Activated CD8-positive, alpha-beta T cell treated with anti-CD3 and anti-CD28 coated beads for 36 hours (primary cell): ENCODE measurements around the gene ACER3. TPM values are rescaled to one million over a fixed set of nuclear protein-coding genes. Genes with fewer than 3 reads are reported as not detected.

Source experiments
- ATAC-seq: fragments of 200-7000 bp; cut with Tn5 transposase; one replicate; pipeline ENCODE4 v1.10.0; 2021; ENCODE audit warnings: mild to moderate bottlenecking, moderate library complexity
- CTCF ChIA-PET: fragments of 350-600 bp; sonication (Branson Sonifier 250); formaldehyde crosslinking; loops from one replicate; lab custom pipeline; 2021; ENCODE audit warnings: antibody characterized with exemption; lab: Charles Lee
- POLR2A ChIA-PET: fragments of 350-600 bp; sonication (Branson Sonifier 250); formaldehyde crosslinking; loops from one replicate; lab custom pipeline; 2021; ENCODE audit warnings: antibody characterized with exemption; lab: Charles Lee
- DNase-seq: peaks from one replicate; pipeline ENCODE4 v3.0.0-alpha.2; 2020
- H3K27ac Mint-ChIP-seq: one replicate; pipeline ENCODE4 v1.8.0; 2021; ENCODE audit warnings: mild to moderate bottlenecking, mixed read lengths
- H3K27me3 Mint-ChIP-seq: one replicate; pipeline ENCODE4 v1.8.0; 2021; ENCODE audit warnings: mixed read lengths
- H3K36me3 Mint-ChIP-seq: one replicate; pipeline ENCODE4 v1.8.0; 2021; ENCODE audit warnings: low read depth, mixed read lengths
- H3K4me1 Mint-ChIP-seq: one replicate; pipeline ENCODE4 v1.8.0; 2021; ENCODE audit warnings: low read depth, mixed read lengths
- H3K4me3 Mint-ChIP-seq: one replicate; pipeline ENCODE4 v1.8.0; 2021; ENCODE audit warnings: mild to moderate bottlenecking, moderate library complexity, mixed read lengths
- H3K9me3 Mint-ChIP-seq: one replicate; pipeline ENCODE4 v1.8.0; 2021; ENCODE audit warnings: mixed read lengths
- intact Hi-C: fragments of 100-400 bp; cut with micrococcal nuclease; formaldehyde crosslinking; loops from one replicate; pipeline ENCODE4 v1.10.0; 2022
- total RNA-seq, 2 experiments: library from RNA; stranded (reverse); gene quantifications; one replicate each; pipeline ENCODE4 v1.2.3, GENCODE V29; 2021
- TF ChIP-seq, protein P1 (sequence below): fragments of 200-600 bp; IDR thresholded peaks from one replicate; pipeline ENCODE4 v1.8.0; 2022; ENCODE audit warnings: antibody characterized with exemption, mild to moderate bottlenecking

The ACER3 gene
- total RNA-seq, 2 experiments from 2014 or later: 10.0 to 10.2 TPM

GRCh38 chr11:76927160-76927559, 66.4 kb downstream of the ACER3 start:
- TF ChIP-seq, protein P1, sequence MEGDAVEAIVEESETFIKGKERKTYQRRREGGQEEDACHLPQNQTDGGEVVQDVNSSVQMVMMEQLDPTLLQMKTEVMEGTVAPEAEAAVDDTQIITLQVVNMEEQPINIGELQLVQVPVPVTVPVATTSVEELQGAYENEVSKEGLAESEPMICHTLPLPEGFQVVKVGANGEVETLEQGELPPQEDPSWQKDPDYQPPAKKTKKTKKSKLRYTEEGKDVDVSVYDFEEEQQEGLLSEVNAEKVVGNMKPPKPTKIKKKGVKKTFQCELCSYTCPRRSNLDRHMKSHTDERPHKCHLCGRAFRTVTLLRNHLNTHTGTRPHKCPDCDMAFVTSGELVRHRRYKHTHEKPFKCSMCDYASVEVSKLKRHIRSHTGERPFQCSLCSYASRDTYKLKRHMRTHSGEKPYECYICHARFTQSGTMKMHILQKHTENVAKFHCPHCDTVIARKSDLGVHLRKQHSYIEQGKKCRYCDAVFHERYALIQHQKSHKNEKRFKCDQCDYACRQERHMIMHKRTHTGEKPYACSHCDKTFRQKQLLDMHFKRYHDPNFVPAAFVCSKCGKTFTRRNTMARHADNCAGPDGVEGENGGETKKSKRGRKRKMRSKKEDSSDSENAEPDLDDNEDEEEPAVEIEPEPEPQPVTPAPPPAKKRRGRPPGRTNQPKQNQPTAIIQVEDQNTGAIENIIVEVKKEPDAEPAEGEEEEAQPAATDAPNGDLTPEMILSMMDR: no peak
- H3K27me3 Mint-ChIP-seq: no peaks in the 10 kb centered on the region
- POLR2A ChIA-PET: no interaction called here
- no peak overlapping the region for H3K27ac Mint-ChIP-seq
- H3K4me1 Mint-ChIP-seq: no peaks in the 10 kb centered on the region
- DNase-seq (no peak), ATAC-seq (no peak)
- CTCF ChIA-PET: no interaction called here
- no peak overlapping the region for H3K4me3 Mint-ChIP-seq
- H3K9me3 Mint-ChIP-seq: no peaks in the 10 kb centered on the region
- peaks cover 10% of the 10 kb centered on the region for H3K36me3 Mint-ChIP-seq
- intact Hi-C loops: no loop called here

DNA sequence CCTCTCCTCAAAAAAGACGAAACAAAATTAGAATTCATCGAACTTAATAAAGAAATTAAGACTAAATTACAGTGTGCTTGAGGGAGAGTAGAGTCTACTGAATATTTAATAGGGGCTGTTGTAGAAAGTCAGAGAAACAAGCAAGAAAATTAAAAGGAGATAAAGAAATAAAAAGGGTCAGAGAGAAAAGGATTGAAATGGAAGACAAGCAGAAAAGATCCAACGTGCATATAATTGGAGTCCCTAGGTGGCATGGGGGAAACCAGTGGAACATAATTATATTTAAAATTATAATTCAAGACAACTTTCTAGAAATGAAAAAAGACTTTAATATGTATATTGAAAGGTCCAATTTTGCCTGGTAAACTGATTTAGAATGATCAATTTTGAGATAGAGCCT, 74.3 kb downstream of the ACER3 start:
- H3K4me3 Mint-ChIP-seq: no peak overlapping the region
- no peak overlapping the region for H3K27ac Mint-ChIP-seq
- no peaks in the 10 kb centered on the region for H3K4me1 Mint-ChIP-seq
- no peaks in the 10 kb centered on the region for H3K27me3 Mint-ChIP-seq
- peaks cover 7% of the 10 kb centered on the region for H3K9me3 Mint-ChIP-seq
- no peak for ATAC-seq
- peaks cover 20% of the 10 kb centered on the region for H3K36me3 Mint-ChIP-seq
- intact Hi-C loops: no loop called here
- DNase-seq: no peak
- CTCF ChIA-PET: no interaction called here
- POLR2A ChIA-PET: interaction anchor here (0.6 kb wide), 1 partner anchor 50 kb away, joined by 3 read pairs; no protein-coding TSS in a partner anchor
- TF ChIP-seq, protein P1: no peak

DNA sequence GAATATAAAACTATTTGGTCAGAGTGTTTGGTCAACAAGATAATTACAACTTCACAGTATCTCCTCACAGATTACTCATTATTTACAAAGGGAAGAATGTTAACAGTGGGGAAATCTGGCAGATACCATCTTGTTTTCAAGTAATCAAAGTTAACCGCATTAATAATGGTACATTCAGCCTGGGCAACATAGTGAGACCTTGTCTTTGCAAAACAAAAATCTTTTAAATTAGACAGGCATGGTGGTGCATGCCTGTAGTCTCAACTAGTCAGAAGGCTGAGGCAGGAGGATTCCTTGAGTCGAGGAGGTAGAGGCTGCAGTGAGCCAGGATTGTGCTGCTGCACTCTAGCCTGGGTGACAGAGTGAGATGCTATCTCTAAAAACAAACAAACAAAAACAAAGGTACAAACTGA, 78.5 kb downstream of the ACER3 start:
- Mint-ChIP-seq H3K27me3 (no peaks in the 10 kb centered on the region), H3K4me1 (no peaks in the 10 kb centered on the region), H3K27ac (no peak overlapping the region), H3K9me3 (peaks cover 22% of the 10 kb centered on the region), H3K36me3 (peaks cover 9% of the 10 kb centered on the region), H3K4me3 (no peak overlapping the region)
- intact Hi-C loops: no loop called here
- no peak for ATAC-seq
- TF ChIP-seq, protein P1: no peak
- CTCF ChIA-PET: interaction anchor here (1.7 kb wide), 1 partner anchor 19 kb away, joined by 7 read pairs; no protein-coding TSS in a partner anchor
- POLR2A ChIA-PET: no interaction called here
- no peak for DNase-seq

GRCh38 chr11:76944225-76944624, 83.5 kb downstream of the ACER3 start:
- Mint-ChIP-seq H3K27me3 (no peaks in the 10 kb centered on the region), H3K4me1 (peaks cover 2% of the 10 kb centered on the region), H3K36me3 (peaks cover 10% of the 10 kb centered on the region), H3K4me3 (no peak overlapping the region), H3K9me3 (peaks cover 21% of the 10 kb centered on the region), H3K27ac (no peak overlapping the region)
- POLR2A ChIA-PET: no interaction called here
- CTCF ChIA-PET: interaction anchor here (1.2 kb wide), 1 partner anchor 24 kb away, joined by 5 read pairs; no protein-coding TSS in a partner anchor
- TF ChIP-seq, protein P1: no peak
- DNase-seq (no peak), ATAC-seq (no peak)
- intact Hi-C loops: no loop called here

DNA sequence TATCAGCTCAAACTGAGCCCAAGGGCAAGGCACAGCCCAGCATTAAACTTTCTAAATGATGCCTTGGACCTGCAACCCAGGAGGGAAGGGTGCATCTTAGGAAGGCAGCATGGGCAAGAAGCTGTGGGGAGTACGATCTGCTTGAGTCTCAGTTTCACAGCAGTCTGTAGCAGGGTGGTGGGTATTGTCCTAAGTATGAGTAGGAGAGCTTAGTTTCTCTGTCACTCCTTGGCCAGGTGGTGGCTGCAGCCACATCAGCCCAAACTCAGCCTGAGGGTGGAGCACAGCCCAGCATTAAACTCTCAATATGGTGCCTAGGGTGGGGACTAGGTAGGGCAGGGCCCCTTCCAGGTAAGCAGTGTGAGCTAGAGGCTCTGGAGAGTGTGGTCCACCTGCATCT, 85.5 kb downstream of the ACER3 start:
- POLR2A ChIA-PET: no interaction called here
- TF ChIP-seq, protein P1: no peak
- peaks cover 2% of the 10 kb centered on the region for H3K4me1 Mint-ChIP-seq
- DNase-seq (no peak), ATAC-seq (no peak)
- no peak overlapping the region for H3K27ac Mint-ChIP-seq
- H3K27me3 Mint-ChIP-seq: no peaks in the 10 kb centered on the region
- peaks cover 21% of the 10 kb centered on the region for H3K9me3 Mint-ChIP-seq
- H3K4me3 Mint-ChIP-seq: no peak overlapping the region
- intact Hi-C loops: no loop called here
- peaks cover 10% of the 10 kb centered on the region for H3K36me3 Mint-ChIP-seq
- CTCF ChIA-PET: interaction anchor here (4.0 kb wide), 1 partner anchor 27 kb away, joined by 24 read pairs; no protein-coding TSS in a partner anchor
